Superior temporal gyrus (tissue), 1 donor: ENCODE measurements around the gene ERI2.
"Not testable (repeated sequence)": the region's sequence is repeated elsewhere in the genome, so short reads cannot be mapped to it uniquely, and the experiment has no call there.

Source experiments
- DNase-seq: peaks from one replicate; pipeline ENCODE4 v3.0.0-alpha.2; 2016; ENCODE audit errors: extremely low spot score

Gene ERI2

GRCh38 chr16:20763461-20764232, 42.6 kb downstream of the ERI2 start, which contains the start of gene ACSM3:
Gene ACSM3, plus strand, starts transcription at chr16:20764014. Its CDS starts 6,021 bp downstream, at chr16:20770035.
- DNase-seq: peak; percentile 10

- DNase-seq: no peak
These were observed 43.7 kb downstream of the ERI2 start for GRCh38 chr16:20762404-20763123.

GRCh38 chr16:20761175-20761574, 45.1 kb downstream of the ERI2 start:
- no peak for DNase-seq

- DNase-seq: no peak
These were observed 45.9 kb downstream of the ERI2 start for GRCh38 chr16:20760346-20760745.

GRCh38 chr16:20755799-20756198, 50.5 kb downstream of the ERI2 start:
- not testable (repeated sequence) for DNase-seq

- no peak for DNase-seq
These were observed 51.0 kb downstream of the ERI2 start for GRCh38 chr16:20755238-20755637.

GRCh38 chr16:20753727-20754126, 52.5 kb downstream of the ERI2 start:
- no peak for DNase-seq

GRCh38 chr16:20750558-20750957, 55.7 kb downstream of the ERI2 start:
- no peak for DNase-seq

GRCh38 chr16:20749474-20749873, 56.8 kb downstream of the ERI2 start:
- DNase-seq: no peak

- DNase-seq: no peak
These were observed 59.0 kb downstream of the ERI2 start for GRCh38 chr16:20747030-20747816.

- DNase-seq: no peak
These were observed 59.8 kb downstream of the ERI2 start for GRCh38 chr16:20746461-20746860.
